GM04503 (cell line): ENCODE results near the gene NABP2.
A peak's percentile ranks its signal among the peaks of the same experiment; 100 is the strongest.

ENCODE experiments used
- DNase-seq: peaks from one replicate; pipeline ENCODE4 v3.0.0-alpha.2; 2012; ENCODE audit warnings: low read depth

Gene NABP2

GRCh38 chr12:56224102-56224701 is at the start of gene NABP2:
TSS of gene NABP2 (plus strand) at chr12:56224342. CDS start at chr12:56224857, 515 bp downstream.
- DNase-seq = peak; percentile 88

GRCh38 chr12:56178347-56178746 is 45.8 kb upstream of the NABP2 start:
- DNase-seq = no peak

- DNase-seq = no peak
Observed at GRCh38 chr12:56186957-56187356, 37.2 kb upstream of the NABP2 start.

GRCh38 chr12:56188131-56188777 is 35.9 kb upstream of the NABP2 start:
- DNase-seq = no peak

GRCh38 chr12:56188778-56189098 is 35.4 kb upstream of the NABP2 start:
- no peak for DNase-seq

- DNase-seq = no peak
Observed at GRCh38 chr12:56189099-56189917, 34.8 kb upstream of the NABP2 start, which contains the start of gene SMARCC2. TSS of gene SMARCC2 (minus strand) at chr12:56189483. CDS start at chr12:56189461, 22 bp downstream.

- DNase-seq = no peak
Observed at GRCh38 chr12:56189918-56190694, 34.0 kb upstream of the NABP2 start.

GRCh38 chr12:56190695-56191155 is 33.4 kb upstream of the NABP2 start:
- DNase-seq = no peak

- no peak for DNase-seq
Observed at GRCh38 chr12:56192582-56192981, 31.6 kb upstream of the NABP2 start.

- DNase-seq = no peak
Observed at GRCh38 chr12:56193025-56193578, 31.0 kb upstream of the NABP2 start.

- peak; percentile 97 for DNase-seq
Observed at GRCh38 chr12:56196818-56197550, 27.2 kb upstream of the NABP2 start.

- no peak for DNase-seq
Observed at GRCh38 chr12:56197921-56198635, 26.1 kb upstream of the NABP2 start.

- no peak for DNase-seq
Observed at GRCh38 chr12:56198836-56199235, 25.3 kb upstream of the NABP2 start.

- DNase-seq = no peak
Observed at GRCh38 chr12:56202366-56202765, 21.8 kb upstream of the NABP2 start.

GRCh38 chr12:56202838-56203237 is 21.3 kb upstream of the NABP2 start:
- DNase-seq = no peak

- DNase-seq = no peak
Observed at GRCh38 chr12:56204275-56204674, 19.9 kb upstream of the NABP2 start.

- DNase-seq = no peak
Observed at GRCh38 chr12:56205445-56205844, 18.7 kb upstream of the NABP2 start.

GRCh38 chr12:56206452-56207166 is 17.5 kb upstream of the NABP2 start:
- no peak for DNase-seq

- no peak for DNase-seq
Observed at GRCh38 chr12:56208006-56208405, 16.1 kb upstream of the NABP2 start.

GRCh38 chr12:56212361-56212760 is 11.8 kb upstream of the NABP2 start:
- DNase-seq = no peak
